GM12874 (cell line): ENCODE measurements around the gene ARNT2.

Source experiments
- CTCF ChIP-seq: IDR thresholded peaks from 2 replicates; pipeline ENCODE4 v1.5.1; 2011; ENCODE audit warnings: low read depth, mild to moderate bottlenecking, control low read depth, low read length, moderate library complexity; ENCODE audit not compliant: insufficient read depth

ARNT2 gene

GRCh38 chr15:80502782-80503181 is 98.6 kb downstream of the ARNT2 start:
- TF ChIP-seq CTCF, result no peak

GRCh38 chr15:80503319-80503952 is 99.3 kb downstream of the ARNT2 start:
- TF ChIP-seq CTCF, result no peak

- TF ChIP-seq CTCF, result no peak
These were observed 100.7 kb downstream of the ARNT2 start for GRCh38 chr15:80504931-80505330.

GRCh38 chr15:80506286-80506893 is 102.2 kb downstream of the ARNT2 start:
- TF ChIP-seq CTCF, result no peak

GRCh38 chr15:80507131-80507530 is 102.9 kb downstream of the ARNT2 start:
- TF ChIP-seq CTCF, result no peak

GRCh38 chr15:80507638-80508316 is 103.6 kb downstream of the ARNT2 start:
- no peak for TF ChIP-seq CTCF

- TF ChIP-seq CTCF, result no peak
These were observed 104.6 kb downstream of the ARNT2 start for GRCh38 chr15:80508783-80509182.
